Loucy (cell line): Measurements from ENCODE around the gene SLC25A18.

Experiments
- H2AFZ ChIP-seq: fragments of 200-600 bp; sonication (generic); 2 replicates; pipeline ENCODE4 v1.6.0; 2016; ENCODE audit warnings: antibody characterized with exemption, mild to moderate bottlenecking, low read length, moderate library complexity
- H3F3A ChIP-seq: fragments of 200-600 bp; 2 replicates; pipeline ENCODE4 v1.6.0; 2016; ENCODE audit warnings: antibody characterized with exemption, low read depth, mild to moderate bottlenecking
- H3K27me3 ChIP-seq: fragments of 200-600 bp; sonication (generic); 2 replicates; pipeline ENCODE4 v1.6.1; 2014; ENCODE audit warnings: low read length, mild to moderate bottlenecking; ENCODE audit not compliant: insufficient read depth, poor library complexity, severe bottlenecking
- H3K36me3 ChIP-seq: fragments of 200-600 bp; sonication (generic); 2 replicates; pipeline ENCODE4 v1.6.1; 2016; ENCODE audit warnings: low read length; ENCODE audit not compliant: insufficient read depth
- H3K4me1 ChIP-seq: fragments of 200-600 bp; sonication (generic); 2 replicates; pipeline ENCODE4 v1.5.1; 2014; ENCODE audit warnings: low read length, mild to moderate bottlenecking; ENCODE audit not compliant: insufficient read depth, poor library complexity, severe bottlenecking
- H3K4me2 ChIP-seq: fragments of 200-600 bp; sonication (generic); 2 replicates; pipeline ENCODE4 v1.6.0; 2014; ENCODE audit warnings: antibody characterized with exemption, low read length, low read depth, mild to moderate bottlenecking; ENCODE audit not compliant: poor library complexity, severe bottlenecking
- H3K4me3 ChIP-seq: fragments of 200-600 bp; sonication (generic); 2 replicates; pipeline ENCODE4 v1.5.1; 2014; ENCODE audit warnings: low read length, mild to moderate bottlenecking, mixed read lengths; ENCODE audit not compliant: poor library complexity, severe bottlenecking
- H3K79me2 ChIP-seq: fragments of 200-600 bp; sonication (generic); 2 replicates; pipeline ENCODE4 v1.6.1; 2014; ENCODE audit warnings: low read length; ENCODE audit not compliant: insufficient read depth
- H3K9ac ChIP-seq: fragments of 200-600 bp; sonication (generic); 2 replicates; pipeline ENCODE4 v1.6.0; 2014; ENCODE audit warnings: mild to moderate bottlenecking, low read depth, low read length, moderate library complexity; ENCODE audit not compliant: poor library complexity, severe bottlenecking
- H3K9me2 ChIP-seq: fragments of 200-600 bp; sonication (generic); replicated peaks from 2 replicates; pipeline ENCODE4 v1.6.1; 2016; ENCODE audit warnings: low read depth, low read length, mixed read lengths
- H3K9me3 ChIP-seq: fragments of 200-600 bp; sonication (generic); 2 replicates; pipeline ENCODE4 v1.6.1; 2014; ENCODE audit warnings: mild to moderate bottlenecking, antibody characterized with exemption, low read length, low read depth; ENCODE audit not compliant: insufficient read depth
- H4K20me1 ChIP-seq: fragments of 200-600 bp; sonication (generic); 2 replicates; pipeline ENCODE4 v1.6.0; 2014; ENCODE audit warnings: antibody characterized with exemption, low read length, mild to moderate bottlenecking; ENCODE audit not compliant: insufficient read depth, poor library complexity, severe bottlenecking
- EZH2phosphoT487 ChIP-seq: fragments of 200-600 bp; IDR thresholded peaks from 2 replicates; pipeline ENCODE4 v1.6.1; 2018; ENCODE audit warnings: antibody characterized with exemption, mild to moderate bottlenecking, moderate library complexity, borderline replicate concordance
- TF ChIP-seq, protein P1 (sequence below): fragments of 200-600 bp; sonication (generic); conservative IDR thresholded peaks from 2 replicates; pipeline ENCODE4 v1.5.1; 2014; ENCODE audit warnings: mild to moderate bottlenecking, antibody characterized with exemption, low read length

The SLC25A18 gene

DNA sequence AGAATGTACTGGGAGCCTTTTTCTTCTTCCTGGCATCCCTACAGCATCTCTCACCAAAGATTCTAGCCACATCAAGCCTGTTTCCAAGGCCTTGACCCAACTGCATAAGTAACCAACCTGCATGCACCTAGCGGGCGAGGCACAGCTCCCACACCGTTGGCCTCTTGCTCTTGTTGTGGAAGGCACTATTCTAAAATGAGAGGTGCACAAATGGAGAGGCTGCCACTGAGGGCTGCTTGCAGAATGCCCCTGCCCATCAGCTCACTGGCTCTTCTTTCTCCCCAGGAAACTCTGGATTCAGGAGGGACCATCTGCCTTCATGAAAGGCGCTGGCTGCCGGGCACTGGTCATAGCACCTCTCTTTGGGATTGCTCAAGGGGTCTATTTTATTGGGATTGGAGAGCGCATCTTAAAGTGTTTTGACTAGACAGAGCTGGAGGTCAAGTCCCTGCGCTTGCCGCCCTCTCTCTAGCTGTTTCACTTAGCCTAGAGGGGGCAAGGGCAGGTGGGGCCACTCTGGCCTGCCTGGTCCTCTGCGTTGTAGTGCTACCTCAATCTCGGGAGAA is 26.6 kb downstream of the SLC25A18 start:
- Histone ChIP-seq H3K4me2 (no peak overlapping the region), H3K9me3 (no peaks in the 10 kb centered on the region), H3K4me1 (no peaks in the 10 kb centered on the region), H2AFZ (no peak overlapping the region), H3K9ac (no peak overlapping the region), H3F3A (no peaks in the 10 kb centered on the region), H3K9me2 (no peaks in the 10 kb centered on the region), H3K27me3 (no peaks in the 10 kb centered on the region), H3K79me2 (no peaks in the 10 kb centered on the region), H3K4me3 (no peak overlapping the region), H4K20me1 (no peaks in the 10 kb centered on the region), H3K36me3 (peaks cover 46% of the 10 kb centered on the region; the same call in 1 of the 2 replicates)
- TF ChIP-seq EZH2phosphoT487 = no peak
- TF ChIP-seq, protein P1, sequence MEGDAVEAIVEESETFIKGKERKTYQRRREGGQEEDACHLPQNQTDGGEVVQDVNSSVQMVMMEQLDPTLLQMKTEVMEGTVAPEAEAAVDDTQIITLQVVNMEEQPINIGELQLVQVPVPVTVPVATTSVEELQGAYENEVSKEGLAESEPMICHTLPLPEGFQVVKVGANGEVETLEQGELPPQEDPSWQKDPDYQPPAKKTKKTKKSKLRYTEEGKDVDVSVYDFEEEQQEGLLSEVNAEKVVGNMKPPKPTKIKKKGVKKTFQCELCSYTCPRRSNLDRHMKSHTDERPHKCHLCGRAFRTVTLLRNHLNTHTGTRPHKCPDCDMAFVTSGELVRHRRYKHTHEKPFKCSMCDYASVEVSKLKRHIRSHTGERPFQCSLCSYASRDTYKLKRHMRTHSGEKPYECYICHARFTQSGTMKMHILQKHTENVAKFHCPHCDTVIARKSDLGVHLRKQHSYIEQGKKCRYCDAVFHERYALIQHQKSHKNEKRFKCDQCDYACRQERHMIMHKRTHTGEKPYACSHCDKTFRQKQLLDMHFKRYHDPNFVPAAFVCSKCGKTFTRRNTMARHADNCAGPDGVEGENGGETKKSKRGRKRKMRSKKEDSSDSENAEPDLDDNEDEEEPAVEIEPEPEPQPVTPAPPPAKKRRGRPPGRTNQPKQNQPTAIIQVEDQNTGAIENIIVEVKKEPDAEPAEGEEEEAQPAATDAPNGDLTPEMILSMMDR = no peak

DNA sequence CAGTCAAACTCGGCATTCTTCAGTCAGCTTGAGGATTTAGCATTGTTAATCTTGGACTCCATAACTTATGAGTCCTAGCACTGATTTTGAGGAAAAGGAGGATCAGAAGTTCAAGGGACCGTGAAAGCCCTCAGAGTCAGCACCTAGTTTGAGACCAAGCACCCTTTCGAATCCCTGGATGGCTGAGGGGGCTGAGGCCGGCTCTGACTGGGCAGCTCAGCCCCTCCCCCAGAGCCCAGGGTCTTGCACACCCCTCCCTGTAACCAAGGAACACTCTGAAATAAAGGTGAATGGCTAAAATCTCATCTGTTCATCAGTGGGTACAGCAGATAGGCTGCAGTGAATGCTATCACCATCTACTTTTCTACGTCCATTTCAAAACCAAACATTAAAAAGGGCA is 27.3 kb downstream of the SLC25A18 start:
- Histone ChIP-seq H3K9ac (no peak overlapping the region), H2AFZ (no peak overlapping the region), H3K4me2 (no peak overlapping the region), H3K9me2 (no peaks in the 10 kb centered on the region), H3K4me3 (no peak overlapping the region), H3K9me3 (no peaks in the 10 kb centered on the region), H3K36me3 (peaks cover 52% of the 10 kb centered on the region; the same call in 1 of the 2 replicates), H3F3A (no peaks in the 10 kb centered on the region), H3K79me2 (no peaks in the 10 kb centered on the region), H4K20me1 (no peaks in the 10 kb centered on the region), H3K27me3 (no peaks in the 10 kb centered on the region), H3K4me1 (no peaks in the 10 kb centered on the region)
- TF ChIP-seq, protein P1 = no peak
- no peak for TF ChIP-seq EZH2phosphoT487

DNA sequence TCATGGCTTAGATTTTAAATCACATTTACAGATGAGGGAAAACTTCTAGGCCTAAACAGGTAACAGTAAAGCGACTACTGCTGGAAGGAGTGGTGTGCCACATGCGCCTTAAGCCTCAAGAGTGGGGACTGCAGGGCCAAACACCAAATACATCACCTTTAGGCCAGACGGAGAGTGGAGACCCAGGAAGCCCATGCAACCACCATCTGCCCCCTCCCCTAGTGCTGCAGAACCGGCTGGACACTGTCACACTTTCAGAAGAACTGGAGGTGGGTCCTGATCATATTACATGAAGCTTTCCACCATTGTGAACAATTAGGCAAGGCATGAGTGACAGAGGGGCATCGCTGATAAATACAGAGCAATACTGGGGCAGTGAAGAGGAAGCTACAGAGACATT is 28.9 kb downstream of the SLC25A18 start:
- no peak overlapping the region for H3K9ac ChIP-seq
- H3K4me1 ChIP-seq = no peaks in the 10 kb centered on the region
- H3K27me3 ChIP-seq = no peaks in the 10 kb centered on the region
- no peaks in the 10 kb centered on the region for H3K9me2 ChIP-seq
- TF ChIP-seq EZH2phosphoT487 = no peak
- TF ChIP-seq, protein P1 = no peak
- H3K4me2 ChIP-seq = no peak overlapping the region
- H4K20me1 ChIP-seq = no peaks in the 10 kb centered on the region
- H3F3A ChIP-seq = no peaks in the 10 kb centered on the region
- H3K36me3 ChIP-seq = peaks cover 64% of the 10 kb centered on the region; the same call in 1 of the 2 replicates
- no peak overlapping the region for H3K4me3 ChIP-seq
- no peaks in the 10 kb centered on the region for H3K9me3 ChIP-seq
- no peaks in the 10 kb centered on the region for H3K79me2 ChIP-seq
- H2AFZ ChIP-seq = no peak overlapping the region
